ENCODE measurements around the gene RTEL1. TPM values are rescaled to one million over a fixed set of nuclear protein-coding genes. Genes with fewer than 3 reads are reported as not detected.

RTEL1 gene
- total RNA-seq, 4 donors from 2014 or later = 11.6 to 32.8 (median 22.9) TPM

- no peak for TF ChIP-seq CTCF (IDR thresholded peaks at IDR 0.05; ENCODE audit: low read depth)
These were observed 82.7 kb downstream of the RTEL1 start for GRCh38 chr20:63740627-63741353.

GRCh38 chr20:63741354-63741675 lies 83.2 kb downstream of the RTEL1 start:
- TF ChIP-seq CTCF (IDR thresholded peaks at IDR 0.05; ENCODE audit: low read depth) = no peak

- TF ChIP-seq CTCF (IDR thresholded peaks at IDR 0.05; ENCODE audit: low read depth) = no peak
These were observed 83.7 kb downstream of the RTEL1 start for GRCh38 chr20:63741676-63742380.

- no peak for TF ChIP-seq CTCF (IDR thresholded peaks at IDR 0.05; ENCODE audit: low read depth)
These were observed 84.4 kb downstream of the RTEL1 start for GRCh38 chr20:63742381-63743024.

- TF ChIP-seq CTCF (IDR thresholded peaks at IDR 0.05; ENCODE audit: low read depth) = no peak
These were observed 85.3 kb downstream of the RTEL1 start for GRCh38 chr20:63743210-63743970.

GRCh38 chr20:63744158-63744557 lies 86.0 kb downstream of the RTEL1 start:
- TF ChIP-seq CTCF (IDR thresholded peaks at IDR 0.05; ENCODE audit: low read depth) = no peak
